Measurements from ENCODE around the gene GCC1. TPM values are rescaled to one million over a fixed set of nuclear protein-coding genes. Genes with fewer than 3 reads are reported as not detected.
"Not testable (repeated sequence)": the region's sequence is repeated elsewhere in the genome, so short reads cannot be mapped to it uniquely, and the experiment has no call there.

The GCC1 gene
- total and polyA plus RNA-seq, 4 donors = 3.5 to 15.8 (median 12.1) TPM

DNA sequence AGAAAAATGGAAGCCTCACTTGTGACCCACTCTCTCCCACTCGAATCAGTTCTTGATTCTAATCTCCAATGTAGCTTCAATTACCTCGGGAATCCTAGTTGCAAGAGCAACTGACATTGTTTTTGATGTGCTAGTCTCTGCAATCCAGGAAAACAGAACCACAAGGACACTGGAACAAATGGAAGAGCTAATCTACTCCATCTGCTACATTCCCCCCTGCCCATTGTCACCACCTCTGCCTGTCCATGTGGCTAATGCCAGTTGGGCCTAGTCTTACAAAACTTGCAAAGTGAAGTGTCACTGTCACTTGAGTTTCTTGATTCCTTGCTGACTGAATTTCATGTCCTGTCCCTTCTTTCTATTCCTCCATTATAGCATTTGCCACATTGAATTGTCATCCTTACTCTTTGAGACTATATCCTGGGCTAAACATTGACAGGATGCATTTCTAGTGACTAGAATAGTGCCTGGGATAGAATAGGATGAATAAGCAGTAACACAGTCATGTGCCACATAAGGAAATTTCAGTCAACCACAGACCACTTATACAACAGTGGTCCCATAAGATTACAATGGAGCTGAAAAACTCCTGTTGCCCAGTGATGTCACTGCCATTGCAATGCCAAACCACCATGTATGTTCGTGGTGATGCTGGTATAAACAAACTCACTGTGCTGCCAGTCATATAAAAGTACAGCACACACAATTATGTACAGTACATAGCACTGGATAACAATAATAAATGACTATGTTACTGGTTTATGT is 13.5 kb downstream of the GCC1 start:
- WGBS, 2 donors = 77 to 78% methylated on average over 3 of the region's 3 CpGs
- no peak overlapping the region for H3K27ac ChIP-seq (ENCODE audit: low read depth in 1 of 2, low read length in 1 of 2)
- no peaks in the 10 kb centered on the region for H3K4me1 ChIP-seq (ENCODE audit: control insufficient read depth in 5 of 5, insufficient read depth in 5 of 5, low read length in 5 of 5)
- H3K9ac ChIP-seq (ENCODE audit: insufficient read depth in 1 of 2, low read length in 2 of 2) = no peak overlapping the region
- no peaks in the 10 kb centered on the region for H3K27me3 ChIP-seq (ENCODE audit: control insufficient read depth in 3 of 3, insufficient read depth in 3 of 3, low read length in 2 of 3)
- no peaks in the 10 kb centered on the region for H3K36me3 ChIP-seq (ENCODE audit: control insufficient read depth in 4 of 4, insufficient read depth in 4 of 4, low read length in 4 of 4)
- ATAC-seq (ENCODE audit: insufficient read depth, low FRiP score) (no peak), DNase-seq (no peak)
- no peak overlapping the region for H3K4me3 ChIP-seq
- TF ChIP-seq, protein P1, sequence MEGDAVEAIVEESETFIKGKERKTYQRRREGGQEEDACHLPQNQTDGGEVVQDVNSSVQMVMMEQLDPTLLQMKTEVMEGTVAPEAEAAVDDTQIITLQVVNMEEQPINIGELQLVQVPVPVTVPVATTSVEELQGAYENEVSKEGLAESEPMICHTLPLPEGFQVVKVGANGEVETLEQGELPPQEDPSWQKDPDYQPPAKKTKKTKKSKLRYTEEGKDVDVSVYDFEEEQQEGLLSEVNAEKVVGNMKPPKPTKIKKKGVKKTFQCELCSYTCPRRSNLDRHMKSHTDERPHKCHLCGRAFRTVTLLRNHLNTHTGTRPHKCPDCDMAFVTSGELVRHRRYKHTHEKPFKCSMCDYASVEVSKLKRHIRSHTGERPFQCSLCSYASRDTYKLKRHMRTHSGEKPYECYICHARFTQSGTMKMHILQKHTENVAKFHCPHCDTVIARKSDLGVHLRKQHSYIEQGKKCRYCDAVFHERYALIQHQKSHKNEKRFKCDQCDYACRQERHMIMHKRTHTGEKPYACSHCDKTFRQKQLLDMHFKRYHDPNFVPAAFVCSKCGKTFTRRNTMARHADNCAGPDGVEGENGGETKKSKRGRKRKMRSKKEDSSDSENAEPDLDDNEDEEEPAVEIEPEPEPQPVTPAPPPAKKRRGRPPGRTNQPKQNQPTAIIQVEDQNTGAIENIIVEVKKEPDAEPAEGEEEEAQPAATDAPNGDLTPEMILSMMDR (IDR thresholded peaks at IDR 0.05; ENCODE audit: control extremely low read depth, extremely low read depth) = no peak
- no peaks in the 10 kb centered on the region for H3K9me3 ChIP-seq (ENCODE audit: control insufficient read depth in 4 of 4, insufficient read depth in 3 of 4, low read length in 3 of 4)

DNA sequence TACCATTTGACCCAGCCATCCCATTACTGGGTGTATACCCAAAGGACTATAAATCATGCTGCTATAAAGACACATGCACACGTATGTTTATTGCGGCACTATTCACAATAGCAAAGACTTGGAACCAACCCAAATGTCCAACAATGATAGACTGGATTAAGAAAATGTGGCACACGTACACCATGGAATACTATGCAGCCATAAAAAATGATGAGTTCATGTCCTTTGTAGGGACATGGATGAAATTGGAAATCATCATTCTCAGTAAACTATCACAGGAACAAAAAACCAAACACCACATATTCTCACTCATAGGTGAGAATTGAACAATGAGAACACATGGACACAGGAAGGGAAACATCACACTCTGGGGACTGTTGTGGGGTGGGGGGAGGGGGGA is 17.4 kb downstream of the GCC1 start:
- not testable (repeated sequence) for H3K4me1 ChIP-seq (ENCODE audit: control insufficient read depth in 5 of 5, insufficient read depth in 5 of 5, low read length in 5 of 5); H3K4me3 ChIP-seq; H3K27me3 ChIP-seq (ENCODE audit: control insufficient read depth in 3 of 3, insufficient read depth in 3 of 3, low read length in 2 of 3); H3K9ac ChIP-seq (ENCODE audit: insufficient read depth in 1 of 2, low read length in 2 of 2); H3K36me3 ChIP-seq (ENCODE audit: control insufficient read depth in 4 of 4, insufficient read depth in 4 of 4, low read length in 4 of 4); ATAC-seq (ENCODE audit: insufficient read depth, low FRiP score); DNase-seq; H3K9me3 ChIP-seq (ENCODE audit: control insufficient read depth in 4 of 4, insufficient read depth in 3 of 4, low read length in 3 of 4); H3K27ac ChIP-seq (ENCODE audit: low read depth in 1 of 2, low read length in 1 of 2)
- WGBS, 2 donors = no CpG with 5 or more reads among the region's 3 CpGs

DNA sequence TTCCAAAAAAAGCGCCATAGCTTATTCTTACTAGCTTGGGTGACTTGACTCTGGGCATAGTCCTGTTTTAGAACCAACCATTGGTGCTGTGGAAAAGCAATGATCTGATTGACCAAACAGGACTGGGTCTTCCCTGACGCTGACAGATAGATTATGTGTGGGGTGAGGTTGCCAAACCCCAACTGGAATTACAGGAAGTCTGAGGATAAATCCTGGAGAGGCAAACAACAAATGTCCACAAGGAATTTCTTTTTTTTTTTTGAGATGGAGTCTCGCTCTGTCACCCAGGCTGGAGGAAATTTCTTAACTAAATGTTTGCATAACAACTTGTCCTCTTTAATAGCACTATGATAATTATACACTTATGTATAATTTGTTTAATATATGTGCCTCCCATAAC is 19.2 kb downstream of the GCC1 start:
- Histone ChIP-seq H3K27me3 (ENCODE audit: control insufficient read depth in 3 of 3, insufficient read depth in 3 of 3, low read length in 2 of 3) (no peaks in the 10 kb centered on the region), H3K9ac (ENCODE audit: insufficient read depth in 1 of 2, low read length in 2 of 2) (no peak overlapping the region), H3K27ac (ENCODE audit: low read depth in 1 of 2, low read length in 1 of 2) (no peak overlapping the region), H3K36me3 (ENCODE audit: control insufficient read depth in 4 of 4, insufficient read depth in 4 of 4, low read length in 4 of 4) (no peaks in the 10 kb centered on the region), H3K4me1 (ENCODE audit: control insufficient read depth in 5 of 5, insufficient read depth in 5 of 5, low read length in 5 of 5) (no peaks in the 10 kb centered on the region), H3K9me3 (ENCODE audit: control insufficient read depth in 4 of 4, insufficient read depth in 3 of 4, low read length in 3 of 4) (no peaks in the 10 kb centered on the region), H3K4me3 (no peak overlapping the region)
- TF ChIP-seq, protein P1 (IDR thresholded peaks at IDR 0.05; ENCODE audit: control extremely low read depth, extremely low read depth) = no peak
- 65 to 68% methylated on average over 3 of the region's 3 CpGs for WGBS, 2 donors
- ATAC-seq (ENCODE audit: insufficient read depth, low FRiP score) = no peak
- DNase-seq = no peak

DNA sequence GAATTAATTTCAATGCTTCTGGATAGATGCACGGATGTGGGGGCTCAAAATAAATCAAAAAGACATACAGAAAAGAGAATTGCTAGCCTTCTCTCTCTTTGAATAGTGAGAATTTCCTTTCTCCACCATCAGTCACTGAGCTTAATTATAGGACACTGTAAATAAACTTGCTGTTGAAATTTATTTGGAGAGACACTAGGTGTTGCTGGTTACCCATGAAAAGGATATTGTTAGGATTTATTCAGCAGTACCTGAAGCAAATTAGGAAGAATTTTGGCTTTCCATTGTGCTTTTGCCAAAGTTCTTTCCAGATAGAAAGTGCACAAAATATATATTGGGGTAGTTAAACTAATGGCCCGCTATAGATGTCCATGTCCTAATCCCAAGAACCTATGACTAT is 27.6 kb downstream of the GCC1 start:
- Histone ChIP-seq H3K36me3 (ENCODE audit: control insufficient read depth in 4 of 4, insufficient read depth in 4 of 4, low read length in 4 of 4) (no peaks in the 10 kb centered on the region), H3K9ac (ENCODE audit: insufficient read depth in 1 of 2, low read length in 2 of 2) (no peak overlapping the region), H3K9me3 (ENCODE audit: control insufficient read depth in 4 of 4, insufficient read depth in 3 of 4, low read length in 3 of 4) (no peaks in the 10 kb centered on the region), H3K27me3 (ENCODE audit: control insufficient read depth in 3 of 3, insufficient read depth in 3 of 3, low read length in 2 of 3) (no peaks in the 10 kb centered on the region), H3K4me1 (ENCODE audit: control insufficient read depth in 5 of 5, insufficient read depth in 5 of 5, low read length in 5 of 5) (no peaks in the 10 kb centered on the region), H3K27ac (ENCODE audit: low read depth in 1 of 2, low read length in 1 of 2) (no peak overlapping the region), H3K4me3 (no peak overlapping the region)
- ATAC-seq (ENCODE audit: insufficient read depth, low FRiP score) (no peak), DNase-seq (no peak)
- TF ChIP-seq, protein P1 (IDR thresholded peaks at IDR 0.05; ENCODE audit: control extremely low read depth, extremely low read depth) = no peak
- 69 to 75% methylated on average over 2 of the region's 2 CpGs for WGBS, 2 donors
